Measurements from ENCODE around the gene ZNF592.

DNA sequence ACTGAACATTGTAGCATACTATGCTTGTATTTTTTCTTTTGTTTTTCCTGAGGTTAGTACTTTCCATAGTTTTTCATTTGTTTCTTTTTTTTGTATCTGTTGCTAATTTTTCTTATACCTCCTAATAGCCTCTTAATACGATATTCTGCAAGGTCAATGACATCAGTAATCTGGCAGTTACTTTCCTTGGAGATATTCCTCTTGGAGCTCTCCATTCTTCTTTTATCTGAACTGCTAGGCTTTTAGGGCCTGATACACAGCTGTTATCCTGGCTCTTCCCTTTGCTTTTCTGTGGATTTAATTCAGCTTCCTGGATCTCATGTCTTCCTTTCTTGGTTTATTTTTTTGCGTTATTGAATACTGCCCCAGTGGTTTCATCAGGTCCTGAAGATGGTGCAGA, 81.6 kb downstream of the ZNF592 start:
- TF ChIP-seq KDM2B (CRISPR knock-in tag; IDR thresholded peaks at IDR 0.05) (no peak), TAF1 (IDR thresholded peaks at IDR 0.05; ENCODE audit: control insufficient read depth, extremely low read depth, insufficient read depth, low read length, severe bottlenecking) (no peak), CREB1 (IDR thresholded peaks at IDR 0.05) (no peak), CREB1 (CRISPR knock-in tag; IDR thresholded peaks at IDR 0.05) (no peak), ZNF143 (CRISPR knock-in tag; IDR thresholded peaks at IDR 0.05) (no peak)
- TF ChIP-seq, protein P1, sequence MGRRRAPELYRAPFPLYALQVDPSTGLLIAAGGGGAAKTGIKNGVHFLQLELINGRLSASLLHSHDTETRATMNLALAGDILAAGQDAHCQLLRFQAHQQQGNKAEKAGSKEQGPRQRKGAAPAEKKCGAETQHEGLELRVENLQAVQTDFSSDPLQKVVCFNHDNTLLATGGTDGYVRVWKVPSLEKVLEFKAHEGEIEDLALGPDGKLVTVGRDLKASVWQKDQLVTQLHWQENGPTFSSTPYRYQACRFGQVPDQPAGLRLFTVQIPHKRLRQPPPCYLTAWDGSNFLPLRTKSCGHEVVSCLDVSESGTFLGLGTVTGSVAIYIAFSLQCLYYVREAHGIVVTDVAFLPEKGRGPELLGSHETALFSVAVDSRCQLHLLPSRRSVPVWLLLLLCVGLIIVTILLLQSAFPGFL (CRISPR knock-in tag; IDR thresholded peaks at IDR 0.05), result no peak

All from K562 (cell line).